Testis (tissue), 2 donors: ENCODE results near the gene PRKN.

ENCODE experiments used
- CTCF ChIP-seq, 3 experiments: fragments of 450-650 bp in 2 of 3; fragments of 200-600 bp in 1 of 3; sonication (generic) in 1 of 3; IDR thresholded peaks; one replicate each; pipeline ENCODE4 v1.5.1; 2016 to 2019; ENCODE audit warnings: antibody characterized with exemption in 3 of 3, mild to moderate bottlenecking in 2 of 3, moderate library complexity in 1 of 3
- POLR2A ChIP-seq: fragments of 450-650 bp; IDR thresholded peaks from one replicate; pipeline ENCODE4 v1.6.1; 2017; ENCODE audit warnings: antibody characterized with exemption, mild to moderate bottlenecking, moderate library complexity

GRCh38 chr6:161745128-161745527 is 982.4 kb downstream of the PRKN start:
- TF ChIP-seq CTCF (IDR thresholded peaks at IDR 0.05) = no peak
- TF ChIP-seq POLR2A = no peak
